Esophagus squamous epithelium (tissue), 4 donors: Measurements from ENCODE around the gene MAN2A1.

ENCODE experiments used
- POLR2A ChIP-seq, 4 donors: fragments of 450-650 bp; IDR thresholded peaks; one replicate each; pipeline ENCODE4 v1.6.1; 2017; ENCODE audit warnings: antibody characterized with exemption in 4 of 4, mild to moderate bottlenecking in 4 of 4, moderate library complexity in 3 of 4
- TF ChIP-seq, protein P1 (sequence below), 6 experiments: fragments of 450-650 bp in 4 of 6; fragments of 200-600 bp in 2 of 6; sonication (generic) in 2 of 6; IDR thresholded peaks; one replicate each; pipeline ENCODE4 v1.5.1; 2016 to 2019; ENCODE audit warnings: antibody characterized with exemption in 6 of 6, mild to moderate bottlenecking in 4 of 6, moderate library complexity in 4 of 6

DNA sequence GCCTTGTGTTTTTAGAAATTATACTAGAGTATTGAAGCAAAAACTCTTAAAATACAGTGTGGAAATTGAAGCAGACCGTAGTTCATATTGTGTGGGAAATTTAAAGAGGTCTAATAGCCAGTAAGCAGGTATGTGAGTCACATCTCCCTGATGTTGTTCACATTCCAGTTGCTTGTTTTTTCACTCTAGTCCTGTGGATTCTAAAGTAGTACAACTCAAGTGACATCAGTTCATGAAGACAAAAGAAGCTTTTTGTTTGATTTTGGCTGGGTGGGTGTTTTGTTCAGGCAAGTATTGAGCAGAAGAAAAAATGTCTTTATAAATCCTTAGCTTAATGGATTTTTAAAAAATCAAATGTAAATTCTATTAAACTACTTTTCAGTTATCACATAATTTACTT is 216.2 kb downstream of the MAN2A1 start:
- no peak for TF ChIP-seq POLR2A (IDR thresholded peaks at IDR 0.05)
- TF ChIP-seq, protein P1, sequence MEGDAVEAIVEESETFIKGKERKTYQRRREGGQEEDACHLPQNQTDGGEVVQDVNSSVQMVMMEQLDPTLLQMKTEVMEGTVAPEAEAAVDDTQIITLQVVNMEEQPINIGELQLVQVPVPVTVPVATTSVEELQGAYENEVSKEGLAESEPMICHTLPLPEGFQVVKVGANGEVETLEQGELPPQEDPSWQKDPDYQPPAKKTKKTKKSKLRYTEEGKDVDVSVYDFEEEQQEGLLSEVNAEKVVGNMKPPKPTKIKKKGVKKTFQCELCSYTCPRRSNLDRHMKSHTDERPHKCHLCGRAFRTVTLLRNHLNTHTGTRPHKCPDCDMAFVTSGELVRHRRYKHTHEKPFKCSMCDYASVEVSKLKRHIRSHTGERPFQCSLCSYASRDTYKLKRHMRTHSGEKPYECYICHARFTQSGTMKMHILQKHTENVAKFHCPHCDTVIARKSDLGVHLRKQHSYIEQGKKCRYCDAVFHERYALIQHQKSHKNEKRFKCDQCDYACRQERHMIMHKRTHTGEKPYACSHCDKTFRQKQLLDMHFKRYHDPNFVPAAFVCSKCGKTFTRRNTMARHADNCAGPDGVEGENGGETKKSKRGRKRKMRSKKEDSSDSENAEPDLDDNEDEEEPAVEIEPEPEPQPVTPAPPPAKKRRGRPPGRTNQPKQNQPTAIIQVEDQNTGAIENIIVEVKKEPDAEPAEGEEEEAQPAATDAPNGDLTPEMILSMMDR (IDR thresholded peaks at IDR 0.05): no peak
